GM23248 (cell line): Measurements from ENCODE around the gene PIK3R5. TPM values are rescaled to one million over a fixed set of nuclear protein-coding genes. Genes with fewer than 3 reads are reported as not detected.

Experiments
- DNase-seq: peaks from one replicate; pipeline ENCODE4 v3.0.0-alpha.2; 2015
- H2AFZ ChIP-seq: fragments of 200-600 bp; sonication (generic); 2 replicates; pipeline ENCODE4 v1.6.1; 2016; ENCODE audit warnings: antibody characterized with exemption
- H3F3A ChIP-seq: fragments of 200-600 bp; sonication (generic); 2 replicates; pipeline ENCODE4 v1.6.1; 2016; ENCODE audit warnings: mild to moderate bottlenecking, antibody characterized with exemption, mixed run types; ENCODE audit not compliant: insufficient read depth
- H3K27ac ChIP-seq: fragments of 200-600 bp; sonication (generic); 2 replicates; pipeline ENCODE4 v1.5.1; 2016; ENCODE audit warnings: mild to moderate bottlenecking
- H3K27me3 ChIP-seq: fragments of 200-600 bp; sonication (generic); replicated peaks from 2 replicates; pipeline ENCODE4 v1.6.1; 2016; ENCODE audit warnings: mild to moderate bottlenecking; ENCODE audit not compliant: insufficient read depth
- H3K36me3 ChIP-seq: fragments of 200-600 bp; sonication (generic); 2 replicates; pipeline ENCODE4 v1.6.1; 2016; ENCODE audit warnings: low read depth, mild to moderate bottlenecking
- H3K4me1 ChIP-seq: fragments of 200-600 bp; sonication (generic); 2 replicates; pipeline ENCODE4 v1.6.1; 2016; ENCODE audit warnings: mild to moderate bottlenecking; ENCODE audit not compliant: insufficient read depth
- H3K4me2 ChIP-seq: fragments of 200-600 bp; sonication (generic); one replicate; pipeline ENCODE4 v1.6.1; 2016; ENCODE audit warnings: mild to moderate bottlenecking; ENCODE audit not compliant: unreplicated experiment
- H3K4me3 ChIP-seq: fragments of 200-600 bp; sonication (generic); 2 replicates; pipeline ENCODE4 v1.5.1; 2016; ENCODE audit warnings: mild to moderate bottlenecking
- H3K79me2 ChIP-seq: fragments of 200-600 bp; sonication (generic); 2 replicates; pipeline ENCODE4 v1.6.1; 2016; ENCODE audit warnings: mild to moderate bottlenecking; ENCODE audit not compliant: insufficient read depth
- H3K9ac ChIP-seq: fragments of 200-600 bp; sonication (generic); 2 replicates; pipeline ENCODE4 v1.6.1; 2016; ENCODE audit warnings: mild to moderate bottlenecking
- H3K9me2 ChIP-seq: fragments of 200-600 bp; sonication (generic); 2 replicates; pipeline ENCODE4 v1.6.1; 2016; ENCODE audit warnings: mixed run types, mild to moderate bottlenecking, moderate library complexity; ENCODE audit not compliant: insufficient read depth
- H3K9me3 ChIP-seq: fragments of 200-600 bp; sonication (generic); one replicate; pipeline ENCODE4 v1.6.1; 2017; ENCODE audit warnings: low read depth
- H4K20me1 ChIP-seq: fragments of 200-600 bp; sonication (generic); 2 replicates; pipeline ENCODE4 v1.6.0; 2016; ENCODE audit not compliant: insufficient read depth
- EZH2 ChIP-seq: fragments of 200-600 bp; sonication (generic); IDR thresholded peaks from 2 replicates; pipeline ENCODE4 v1.6.1; 2018; ENCODE audit warnings: antibody characterized with exemption, mild to moderate bottlenecking; ENCODE audit not compliant: insufficient read depth, poor library complexity, severe bottlenecking
- EZH2phosphoT487 ChIP-seq: fragments of 200-600 bp; sonication (generic); IDR thresholded peaks from 2 replicates; pipeline ENCODE4 v1.6.1; 2018; ENCODE audit warnings: antibody characterized with exemption, moderate library complexity, mild to moderate bottlenecking, low read depth; ENCODE audit not compliant: insufficient read depth
- WGBS, 2 experiments: methylation state at CpG; one replicate each; pipeline ENCODE4 v1.1.6; 2015 to 2017; ENCODE audit warnings: low lambda C conversion rate in 2 of 2, low coverage in 1 of 2; ENCODE audit errors: missing lambda C conversion rate in 2 of 2; 5-methylcytosine and 5-hydroxymethylcytosine counted together
- in situ Hi-C: fragments of 300-500 bp; cut with MboI; formaldehyde crosslinking; loops from 2 replicates; pipeline ENCODE4 v1.15.0; 2020
- polyA plus RNA-seq: library from polyadenylated mRNA; unstranded; fragments of >200 nt; fragmentation: Nextera tagmentation; extraction: Ambion mirVana; gene quantifications from 2 replicates; pipeline ENCODE4 v1.2.1, GENCODE V29; 2016
- total RNA-seq: library from RNA; depleted of rRNA; stranded (reverse); fragments of >200 nt; shearing (Covaris generic); gene quantifications from 2 replicates; pipeline ENCODE4 v1.2.3, GENCODE V29; 2014

The PIK3R5 gene
- total and polyA plus RNA-seq, 2 experiments from 2014 or later, result 0.11 TPM; not detected in 1

DNA sequence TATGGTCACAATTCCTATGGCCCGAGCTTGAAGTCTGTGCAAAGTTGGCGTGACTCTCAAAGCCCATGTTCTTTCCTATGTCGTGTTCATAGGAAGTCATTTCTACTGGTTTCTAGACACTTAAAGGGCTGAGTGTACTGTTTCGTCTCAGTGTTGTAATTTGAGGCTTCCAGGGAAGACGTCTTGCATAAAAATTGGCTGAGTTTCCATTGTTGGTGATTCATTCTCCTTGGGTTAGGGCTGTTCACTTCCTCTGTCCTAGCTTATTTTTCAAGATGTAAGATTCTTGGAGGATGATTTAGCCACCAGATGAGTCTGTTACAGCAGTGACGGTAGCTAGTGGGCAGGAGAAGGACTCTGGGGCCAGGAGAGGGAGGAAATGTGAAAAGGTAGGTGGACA, 43.1 kb downstream of the PIK3R5 start:
- H3K27ac ChIP-seq, result peak overlapping the region; percentile 77

DNA sequence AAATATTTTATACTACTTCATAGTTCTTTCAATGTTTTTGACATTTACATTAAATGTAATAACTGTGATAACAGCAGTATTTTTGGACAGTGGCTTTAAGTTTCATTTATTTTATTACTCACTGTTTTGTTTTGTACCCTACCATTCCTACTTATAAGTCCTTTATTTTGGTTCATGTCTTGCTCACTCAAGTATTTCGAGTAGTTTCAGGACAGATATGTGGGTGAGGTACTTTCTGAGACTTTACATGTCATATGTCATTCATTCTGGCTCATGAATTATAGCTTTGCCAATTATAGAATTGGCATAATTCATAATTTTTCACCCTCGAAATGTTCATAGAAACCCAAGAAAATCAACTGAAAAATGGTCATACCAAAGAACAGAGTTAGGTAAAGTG, 44.4 kb downstream of the PIK3R5 start:
- Histone ChIP-seq H3K9me3 (peaks cover 3% of the 10 kb centered on the region), H3F3A (peaks cover 12% of the 10 kb centered on the region; the same call in 1 of the 2 replicates), H3K4me1 (peaks cover 21% of the 10 kb centered on the region), H3K27me3 (no peaks in the 10 kb centered on the region), H4K20me1 (no peaks in the 10 kb centered on the region), H3K79me2 (no peaks in the 10 kb centered on the region), H3K36me3 (no peaks in the 10 kb centered on the region), H3K9me2 (no peaks in the 10 kb centered on the region), H3K4me2 (no peak overlapping the region), H3K9ac (no peak overlapping the region), H3K27ac (no peak overlapping the region), H3K4me3 (no peak overlapping the region), H2AFZ (no peak overlapping the region)
- no peak for DNase-seq
- WGBS, 2 experiments, result 86% methylated on average over 2 of the region's 2 CpGs
- TF ChIP-seq EZH2 (no peak), EZH2phosphoT487 (no peak)
- in situ Hi-C loops, result no loop called here

More for the DNA sequence above, 43.1 kb downstream of the PIK3R5 start:
- Histone ChIP-seq H3K4me1 (peaks cover 16% of the 10 kb centered on the region), H3K79me2 (no peaks in the 10 kb centered on the region), H3K4me2 (peak overlapping the region; percentile 62), H3K9me3 (peaks cover 3% of the 10 kb centered on the region), H3K27me3 (no peaks in the 10 kb centered on the region), H3K36me3 (no peaks in the 10 kb centered on the region), H3K9ac (no peak overlapping the region), H3F3A (peaks cover 12% of the 10 kb centered on the region; the same call in 1 of the 2 replicates), H3K4me3 (peak overlapping the region; percentile 45), H4K20me1 (no peaks in the 10 kb centered on the region), H2AFZ (peak overlapping the region; percentile 75), H3K9me2 (no peaks in the 10 kb centered on the region)
- in situ Hi-C loops, result no loop called here
- DNase-seq, result peak; percentile 96
- WGBS, 2 experiments, result 3 to 4% methylated on average over 6 of the region's 6 CpGs
- TF ChIP-seq EZH2 (no peak), EZH2phosphoT487 (no peak)

DNA sequence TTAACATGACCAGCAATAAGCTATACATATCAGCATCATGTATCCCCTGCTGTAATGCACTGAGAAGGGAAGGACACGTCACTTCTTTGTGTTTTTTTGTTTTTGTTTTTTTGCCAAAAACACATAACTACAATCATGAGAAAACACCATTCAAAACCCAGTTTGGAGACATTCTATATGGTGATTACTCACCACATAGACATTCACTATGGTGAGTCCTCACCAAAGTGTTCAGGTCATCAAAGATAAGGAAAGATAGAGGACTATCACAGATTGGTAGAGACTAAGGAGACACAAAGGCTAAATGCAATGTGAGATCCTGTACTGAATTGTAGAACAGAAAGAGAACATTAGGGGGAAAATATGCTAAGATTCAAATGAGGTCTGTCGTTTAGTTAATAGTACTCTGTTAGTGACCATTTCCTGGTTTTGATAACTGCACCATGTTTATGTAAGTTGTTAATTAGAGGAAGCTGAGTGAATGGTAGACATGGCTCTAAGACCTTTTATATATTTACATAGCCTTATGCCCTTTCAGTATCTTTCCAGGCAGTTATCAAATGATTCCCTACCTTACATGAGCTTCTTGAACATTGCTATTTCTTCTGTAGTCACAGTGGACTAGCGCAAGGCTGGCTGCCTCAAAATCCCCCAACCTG, 46.6 kb downstream of the PIK3R5 start:
- H3K27me3 ChIP-seq, result no peaks in the 10 kb centered on the region
- in situ Hi-C loops, result no loop called here
- no peaks in the 10 kb centered on the region for H3K9me2 ChIP-seq
- peaks cover 3% of the 10 kb centered on the region for H3K9me3 ChIP-seq
- no peak overlapping the region for H2AFZ ChIP-seq
- peaks cover 12% of the 10 kb centered on the region; the same call in 1 of the 2 replicates for H3F3A ChIP-seq
- no peak overlapping the region for H3K9ac ChIP-seq
- H4K20me1 ChIP-seq, result no peaks in the 10 kb centered on the region
- peak; percentile 30 for DNase-seq
- H3K4me2 ChIP-seq, result no peak overlapping the region
- H3K27ac ChIP-seq, result no peak overlapping the region
- TF ChIP-seq EZH2 (no peak), EZH2phosphoT487 (no peak)
- whole genome bisulfite sequencing, 2 experiments, result 57 to 63% methylated on average over 3 of the region's 3 CpGs
- H3K36me3 ChIP-seq, result no peaks in the 10 kb centered on the region
- no peaks in the 10 kb centered on the region for H3K79me2 ChIP-seq
- H3K4me1 ChIP-seq, result peaks cover 26% of the 10 kb centered on the region
- H3K4me3 ChIP-seq, result no peak overlapping the region

DNA sequence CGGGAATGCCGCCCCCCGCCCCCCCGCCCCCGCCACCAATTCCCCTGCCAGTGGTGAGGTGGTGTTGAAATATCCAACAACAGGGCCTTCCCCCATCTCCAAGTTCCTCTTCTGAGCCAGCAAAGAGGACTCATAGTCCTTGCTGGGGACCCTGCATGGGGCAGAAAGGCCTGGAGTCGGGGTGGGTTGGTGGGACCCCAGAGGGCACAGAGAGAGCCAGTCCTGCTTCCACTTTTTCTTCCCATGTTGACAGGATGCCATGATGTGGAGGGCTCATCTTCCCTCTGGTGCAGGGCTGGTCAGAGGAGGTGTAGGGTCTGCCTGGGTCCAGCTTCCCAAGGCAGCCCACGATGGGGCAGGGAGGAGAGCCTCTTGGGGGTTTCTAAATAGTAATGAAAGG, 49.0 kb downstream of the PIK3R5 start:
- 68 to 76% methylated on average over 7 of the region's 7 CpGs for WGBS, 2 experiments
- in situ Hi-C loops, result no loop called here
- no peak for TF ChIP-seq EZH2
- no peak for TF ChIP-seq EZH2phosphoT487

More for the DNA sequence above, 49.0 kb downstream of the PIK3R5 start:
- no peak for DNase-seq
- no peak overlapping the region for H2AFZ ChIP-seq
- H4K20me1 ChIP-seq, result no peaks in the 10 kb centered on the region
- no peak overlapping the region for H3K4me2 ChIP-seq
- no peak overlapping the region for H3K27ac ChIP-seq
- no peaks in the 10 kb centered on the region for H3F3A ChIP-seq
- peaks cover 14% of the 10 kb centered on the region for H3K4me1 ChIP-seq
- H3K79me2 ChIP-seq, result no peaks in the 10 kb centered on the region
- no peaks in the 10 kb centered on the region for H3K36me3 ChIP-seq
- no peaks in the 10 kb centered on the region for H3K9me2 ChIP-seq
- no peak overlapping the region for H3K4me3 ChIP-seq
- H3K9ac ChIP-seq, result no peak overlapping the region
- H3K27me3 ChIP-seq, result no peaks in the 10 kb centered on the region
- H3K9me3 ChIP-seq, result peaks cover 3% of the 10 kb centered on the region
